Esophagus muscularis mucosa (tissue), 2 donors: ENCODE data around the gene CEP164.

Experiments used
- POLR2A ChIP-seq: fragments of 450-650 bp; IDR thresholded peaks from one replicate; pipeline ENCODE4 v1.6.1; 2017; ENCODE audit warnings: antibody characterized with exemption, moderate library complexity, mild to moderate bottlenecking, low read depth
- POLR2AphosphoS5 ChIP-seq, 2 donors: sonication (generic); formaldehyde crosslinking; IDR thresholded peaks; one replicate each; pipeline ENCODE4 v1.6.1; 2017; ENCODE audit warnings: antibody characterized with exemption in 2 of 2

- TF ChIP-seq POLR2A: no peak
- no peak for TF ChIP-seq POLR2AphosphoS5 (IDR thresholded peaks at IDR 0.05)
Observed at GRCh38 chr11:117412176-117412575, 84.5 kb downstream of the CEP164 start.
